ENCODE data around the gene PDZD4. TPM values are rescaled to one million over a fixed set of nuclear protein-coding genes. Genes with fewer than 3 reads are reported as not detected.

PDZD4 gene
- polyA plus RNA-seq, 3 donors from 2014 or later, result 0.93 to 11.4 (median 6.1) TPM

GRCh38 chrX:153871946-153872878 is 41.9 kb upstream of the PDZD4 start:
- Mint-ChIP-seq H3K4me1 (no peaks in the 10 kb centered on the region), H3K9me3 (peaks cover 0 to 2% (median 0%) of the 10 kb centered on the region in 6 donors), H3K4me3 (no peak overlapping the region), H3K27ac (peak overlapping the region in 1 of 6 donors; percentile 35), H3K27me3 (ENCODE audit: low read depth in 3 of 3) (peaks cover 12 to 19% (median 16%) of the 10 kb centered on the region in 3 donors), H3K36me3 (no peaks in the 10 kb centered on the region)
- no peak for DNase-seq

GRCh38 chrX:153871451-153871850 is 41.1 kb upstream of the PDZD4 start:
- H3K36me3 Mint-ChIP-seq, result no peaks in the 10 kb centered on the region
- H3K9me3 Mint-ChIP-seq, result peaks cover 0 to 2% (median 0%) of the 10 kb centered on the region in 6 donors
- peaks cover 12 to 16% (median 13%) of the 10 kb centered on the region in 3 donors for H3K27me3 Mint-ChIP-seq (ENCODE audit: low read depth in 3 of 3)
- H3K4me3 Mint-ChIP-seq, result no peak overlapping the region
- H3K4me1 Mint-ChIP-seq, result no peaks in the 10 kb centered on the region
- H3K27ac Mint-ChIP-seq, result no peak overlapping the region
- DNase-seq, result no peak

GRCh38 chrX:153870791-153871360 is 40.5 kb upstream of the PDZD4 start:
- Mint-ChIP-seq H3K27ac (no peak overlapping the region), H3K9me3 (peaks cover 0 to 2% (median 0%) of the 10 kb centered on the region in 6 donors), H3K36me3 (no peaks in the 10 kb centered on the region), H3K4me3 (no peak overlapping the region), H3K4me1 (no peaks in the 10 kb centered on the region), H3K27me3 (ENCODE audit: low read depth in 3 of 3) (peaks cover 8 to 11% (median 10%) of the 10 kb centered on the region in 3 donors)
- DNase-seq, result no peak

- Mint-ChIP-seq H3K4me1 (no peaks in the 10 kb centered on the region), H3K9me3 (peaks cover 0 to 2% (median 0%) of the 10 kb centered on the region in 6 donors), H3K4me3 (no peak overlapping the region), H3K27ac (no peak overlapping the region), H3K27me3 (ENCODE audit: low read depth in 3 of 3) (peaks cover 6 to 10% (median 8%) of the 10 kb centered on the region in 3 donors), H3K36me3 (no peaks in the 10 kb centered on the region)
- no peak for DNase-seq
These were observed 39.9 kb upstream of the PDZD4 start for GRCh38 chrX:153870288-153870690.

- no peak overlapping the region for H3K27ac Mint-ChIP-seq
These were observed 39.3 kb upstream of the PDZD4 start for GRCh38 chrX:153869473-153870287.

GRCh38 chrX:153868576-153869472 is 38.5 kb upstream of the PDZD4 start:
- Mint-ChIP-seq H3K4me1 (no peaks in the 10 kb centered on the region), H3K9me3 (peaks cover 0 to 2% (median 0%) of the 10 kb centered on the region in 6 donors), H3K4me3 (no peak overlapping the region), H3K36me3 (no peaks in the 10 kb centered on the region), H3K27ac (no peak overlapping the region), H3K27me3 (ENCODE audit: low read depth in 3 of 3) (peaks cover 2 to 5% (median 3%) of the 10 kb centered on the region in 3 donors)
- no peak for DNase-seq

More at GRCh38 chrX:153869473-153870287, 39.3 kb upstream of the PDZD4 start:
- H3K9me3 Mint-ChIP-seq, result peaks cover 0 to 2% (median 0%) of the 10 kb centered on the region in 6 donors
- no peak overlapping the region for H3K4me3 Mint-ChIP-seq
- peaks cover 2 to 5% (median 4%) of the 10 kb centered on the region in 3 donors for H3K27me3 Mint-ChIP-seq (ENCODE audit: low read depth in 3 of 3)
- no peaks in the 10 kb centered on the region for H3K36me3 Mint-ChIP-seq
- DNase-seq, result no peak
- no peaks in the 10 kb centered on the region for H3K4me1 Mint-ChIP-seq

GRCh38 chrX:153867671-153868070 is 37.3 kb upstream of the PDZD4 start:
- Mint-ChIP-seq H3K27ac (no peak overlapping the region), H3K4me1 (no peaks in the 10 kb centered on the region), H3K9me3 (peaks cover 0 to 2% (median 0%) of the 10 kb centered on the region in 6 donors), H3K36me3 (no peaks in the 10 kb centered on the region), H3K4me3 (no peak overlapping the region), H3K27me3 (ENCODE audit: low read depth in 3 of 3) (peaks cover 0 to 5% (median 3%) of the 10 kb centered on the region in 3 donors)
- DNase-seq, result no peak

GRCh38 chrX:153867139-153867538 is 36.8 kb upstream of the PDZD4 start:
- no peaks in the 10 kb centered on the region for H3K9me3 Mint-ChIP-seq
- H3K36me3 Mint-ChIP-seq, result no peaks in the 10 kb centered on the region
- H3K4me3 Mint-ChIP-seq, result no peak overlapping the region
- peaks cover 0 to 4% (median 0%) of the 10 kb centered on the region in 3 donors for H3K27me3 Mint-ChIP-seq (ENCODE audit: low read depth in 3 of 3)
- DNase-seq, result no peak
- H3K4me1 Mint-ChIP-seq, result no peaks in the 10 kb centered on the region
- H3K27ac Mint-ChIP-seq, result no peak overlapping the region

GRCh38 chrX:153866302-153867019 is 36.1 kb upstream of the PDZD4 start:
- peaks cover 0 to 4% (median 0%) of the 10 kb centered on the region in 3 donors for H3K27me3 Mint-ChIP-seq (ENCODE audit: low read depth in 3 of 3)
- no peak overlapping the region for H3K4me3 Mint-ChIP-seq
- H3K36me3 Mint-ChIP-seq, result no peaks in the 10 kb centered on the region
- H3K27ac Mint-ChIP-seq, result no peak overlapping the region
- DNase-seq, result no peak
- H3K4me1 Mint-ChIP-seq, result no peaks in the 10 kb centered on the region
- H3K9me3 Mint-ChIP-seq, result no peaks in the 10 kb centered on the region

- no peak overlapping the region for H3K27ac Mint-ChIP-seq
- H3K4me1 Mint-ChIP-seq, result no peaks in the 10 kb centered on the region
- peaks cover 0 to 5% (median 0%) of the 10 kb centered on the region in 3 donors for H3K27me3 Mint-ChIP-seq (ENCODE audit: low read depth in 3 of 3)
- H3K36me3 Mint-ChIP-seq, result no peaks in the 10 kb centered on the region
- no peaks in the 10 kb centered on the region for H3K9me3 Mint-ChIP-seq
- DNase-seq, result no peak
- H3K4me3 Mint-ChIP-seq, result no peak overlapping the region
These were observed 35.3 kb upstream of the PDZD4 start for GRCh38 chrX:153865685-153866084.

- H3K4me3 Mint-ChIP-seq, result no peak overlapping the region
- H3K9me3 Mint-ChIP-seq, result no peaks in the 10 kb centered on the region
- H3K27ac Mint-ChIP-seq, result no peak overlapping the region
- peaks cover 0 to 3% (median 0%) of the 10 kb centered on the region in 3 donors for H3K27me3 Mint-ChIP-seq (ENCODE audit: low read depth in 3 of 3)
- no peaks in the 10 kb centered on the region for H3K4me1 Mint-ChIP-seq
- H3K36me3 Mint-ChIP-seq, result no peaks in the 10 kb centered on the region
- no peak for DNase-seq
These were observed 34.9 kb upstream of the PDZD4 start for GRCh38 chrX:153865321-153865580.

GRCh38 chrX:153864561-153865320 is 34.4 kb upstream of the PDZD4 start:
- H3K27ac Mint-ChIP-seq, result no peak overlapping the region
- H3K27me3 Mint-ChIP-seq (ENCODE audit: low read depth in 3 of 3), result peaks cover 0 to 3% (median 2%) of the 10 kb centered on the region in 3 donors
- no peaks in the 10 kb centered on the region for H3K36me3 Mint-ChIP-seq
- H3K4me1 Mint-ChIP-seq, result no peaks in the 10 kb centered on the region
- no peak overlapping the region for H3K4me3 Mint-ChIP-seq
- DNase-seq, result no peak
- no peaks in the 10 kb centered on the region for H3K9me3 Mint-ChIP-seq

Measured in immature natural killer cell (primary cell).